GM21825 (cell line): ENCODE results near the gene PYCR2.
"Not testable (repeated sequence)": the region's sequence is repeated elsewhere in the genome, so short reads cannot be mapped to it uniquely, and the experiment has no call there.

Experiments
- ATAC-seq: cut with Tn5 transposase; IDR thresholded peaks from one replicate; pipeline ENCODE4 v1.9.1; 2021; ENCODE audit warnings: mild to moderate bottlenecking, moderate library complexity; ENCODE audit not compliant: unreplicated experiment

The PYCR2 gene

DNA sequence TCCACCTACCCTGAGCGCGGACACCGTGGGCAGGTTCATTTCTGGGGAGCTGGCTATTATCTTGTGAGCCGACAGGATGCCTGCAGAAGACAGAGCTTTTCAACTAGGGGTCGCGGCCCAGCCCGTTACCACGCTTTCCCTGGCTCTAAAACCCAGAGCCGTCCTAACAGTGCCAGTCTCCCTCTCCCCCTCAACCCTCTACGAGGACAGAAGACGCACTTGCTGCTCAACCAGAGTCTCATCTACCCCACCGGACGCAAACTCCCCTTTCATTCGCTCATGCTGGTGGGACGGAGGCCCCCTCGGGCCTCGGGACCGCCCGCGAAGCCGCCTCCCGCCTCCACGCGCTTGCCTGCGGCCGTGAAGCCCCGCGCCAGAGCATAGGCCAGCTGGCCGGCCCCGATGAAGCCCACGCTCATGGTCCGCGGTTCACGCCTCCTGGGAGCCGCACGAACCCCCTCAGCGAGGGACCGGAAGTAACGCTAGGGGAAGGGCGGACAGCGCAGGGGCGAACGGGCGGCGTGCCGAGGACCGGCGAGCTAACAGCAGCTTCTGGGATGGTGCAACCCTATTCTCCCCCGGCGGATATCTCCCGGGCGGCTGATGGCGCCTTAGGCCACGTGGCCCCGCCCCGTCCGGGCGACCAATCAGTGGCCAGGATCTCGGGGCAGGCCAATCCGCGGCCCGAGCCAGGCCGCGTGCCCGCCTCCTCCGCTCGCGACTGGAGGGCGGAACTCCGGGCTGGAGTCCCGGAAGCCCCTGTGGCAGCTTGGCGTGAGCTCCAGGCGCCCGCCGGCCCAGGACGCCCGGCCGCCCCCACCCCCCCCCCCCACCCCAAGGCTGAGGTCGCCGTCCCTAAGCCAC, at the start of gene PYCR2:
Gene PYCR2 (minus strand): TSS at position 559 of the 864 bp plus-strand sequence. CDS start 140 bp downstream, at position 419.
- ATAC-seq, result peak; percentile 99

DNA sequence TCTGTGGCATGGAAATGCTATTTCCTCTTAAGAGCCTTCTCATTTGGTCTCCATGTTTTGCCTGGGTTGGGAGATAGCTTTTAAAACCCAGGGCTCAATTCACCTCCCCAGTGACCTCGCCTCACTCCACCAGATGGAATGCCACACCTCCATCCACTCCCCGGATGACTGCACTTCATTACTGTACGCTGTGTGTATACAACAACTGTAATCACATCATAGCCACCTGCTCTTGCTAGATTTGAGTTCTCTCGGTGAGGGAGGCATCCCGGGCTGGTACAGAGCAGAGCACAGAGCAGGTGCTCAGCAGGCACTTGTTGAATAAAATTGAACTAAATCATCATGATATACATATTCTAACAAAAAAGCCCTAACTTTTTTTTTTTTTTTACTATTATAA, 49.1 kb upstream of the PYCR2 start:
- ATAC-seq, result no peak

DNA sequence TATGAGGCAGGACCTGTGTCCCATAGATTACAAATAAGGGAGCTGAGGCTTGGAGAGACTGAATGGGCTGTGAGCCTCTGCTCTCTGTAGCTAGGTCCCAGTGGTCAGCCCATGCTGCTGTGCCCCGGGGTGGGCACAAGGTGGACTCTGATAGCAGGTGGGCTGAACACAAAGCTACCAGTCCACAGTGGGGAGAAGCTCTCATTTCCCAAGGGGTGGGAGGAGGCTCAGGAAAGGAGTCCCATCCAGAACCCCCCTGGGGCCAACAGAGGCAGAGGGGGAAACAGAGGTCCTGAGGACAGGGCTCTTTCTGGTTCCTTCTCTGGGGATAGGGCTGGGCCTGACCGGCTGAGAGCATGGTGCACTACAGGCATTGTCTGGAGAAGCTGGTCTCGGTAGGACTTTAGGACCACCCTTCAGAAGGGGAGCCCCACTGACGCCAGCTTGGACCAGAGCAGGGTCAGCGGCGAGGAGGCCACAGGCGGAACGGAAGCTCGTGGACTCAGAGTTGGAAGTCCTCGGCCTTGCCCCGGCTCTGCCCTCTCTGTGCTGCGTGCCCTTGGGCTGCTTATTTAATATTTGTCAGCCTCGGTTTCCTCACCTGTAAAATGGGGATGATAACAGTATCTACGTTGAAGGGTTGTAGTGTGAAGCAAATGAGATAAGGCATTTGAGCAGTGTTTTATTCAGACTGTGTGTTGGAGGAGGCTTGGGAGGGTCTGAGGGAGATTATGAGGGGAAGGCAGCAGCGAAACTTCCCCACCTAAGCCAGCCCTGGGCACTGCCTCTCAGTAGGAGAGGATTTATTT, 48.5 kb upstream of the PYCR2 start:
- ATAC-seq, result no peak

DNA sequence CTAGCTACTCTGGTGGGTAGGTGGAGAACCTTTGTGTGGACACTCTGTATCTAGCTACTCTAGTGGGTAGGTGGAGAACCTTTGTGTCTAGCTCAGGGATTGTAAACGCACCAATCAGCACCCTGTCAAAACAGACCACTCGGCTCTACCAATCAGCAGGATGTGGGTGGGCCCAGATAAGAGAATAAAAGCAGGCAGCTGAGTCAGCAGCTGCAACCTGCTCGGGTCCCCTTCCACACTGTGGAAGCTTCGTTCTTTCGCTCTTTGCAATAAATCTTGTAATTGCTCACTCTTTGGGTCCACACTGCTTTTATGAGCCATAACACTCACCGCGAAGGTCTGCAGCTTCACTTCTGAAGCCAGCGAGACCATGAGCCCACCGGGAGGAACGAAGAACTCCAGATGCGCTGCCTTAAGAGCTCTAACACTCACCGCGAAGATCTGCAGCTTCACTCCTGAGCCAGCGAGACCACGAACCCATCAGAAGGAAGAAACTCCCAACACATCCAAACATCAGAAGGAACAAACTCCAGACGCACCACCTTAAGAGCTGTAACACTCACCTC, 46.6 kb upstream of the PYCR2 start:
- ATAC-seq, result not testable (repeated sequence)

DNA sequence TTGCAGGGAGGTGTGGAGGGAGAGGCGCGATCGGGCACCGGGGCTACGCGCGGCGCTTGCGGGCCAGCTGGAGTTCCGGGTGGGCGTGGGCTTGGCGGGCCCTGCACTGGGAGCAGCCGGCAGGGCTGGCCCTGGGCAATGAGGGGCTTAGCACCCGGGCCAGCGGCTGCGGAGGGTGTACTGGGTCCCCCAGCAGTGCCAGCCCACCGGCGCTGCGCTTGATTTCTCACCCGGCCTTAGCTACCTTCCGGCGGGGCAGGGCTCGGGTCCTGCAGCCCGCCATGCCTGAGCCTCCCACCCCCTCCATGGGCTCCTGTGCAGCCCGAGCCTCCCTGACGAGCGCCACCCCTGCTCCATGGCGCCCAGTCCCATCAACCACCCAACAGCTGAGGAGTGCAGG, 45.7 kb upstream of the PYCR2 start:
- not testable (repeated sequence) for ATAC-seq

DNA sequence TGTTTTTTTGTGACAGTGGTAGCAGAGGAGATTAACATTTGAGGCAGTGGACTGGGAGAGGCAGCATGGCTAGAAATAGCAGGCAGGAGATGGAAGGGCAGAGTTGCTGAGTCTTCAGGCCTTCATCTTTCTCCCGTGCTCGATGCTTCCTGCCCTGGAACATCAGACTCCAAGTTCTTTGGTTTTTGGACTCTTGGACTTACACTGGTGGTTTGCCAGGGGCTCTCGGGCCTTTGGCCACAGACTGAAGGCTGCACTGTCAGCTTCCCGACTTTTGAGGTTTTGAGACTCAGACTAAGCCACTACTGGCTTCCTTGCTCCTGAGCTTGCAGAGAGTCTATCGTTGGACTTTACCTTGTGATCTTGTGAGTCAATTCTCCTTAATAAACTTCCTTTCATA, 41.2 kb upstream of the PYCR2 start:
- ATAC-seq, result no peak

DNA sequence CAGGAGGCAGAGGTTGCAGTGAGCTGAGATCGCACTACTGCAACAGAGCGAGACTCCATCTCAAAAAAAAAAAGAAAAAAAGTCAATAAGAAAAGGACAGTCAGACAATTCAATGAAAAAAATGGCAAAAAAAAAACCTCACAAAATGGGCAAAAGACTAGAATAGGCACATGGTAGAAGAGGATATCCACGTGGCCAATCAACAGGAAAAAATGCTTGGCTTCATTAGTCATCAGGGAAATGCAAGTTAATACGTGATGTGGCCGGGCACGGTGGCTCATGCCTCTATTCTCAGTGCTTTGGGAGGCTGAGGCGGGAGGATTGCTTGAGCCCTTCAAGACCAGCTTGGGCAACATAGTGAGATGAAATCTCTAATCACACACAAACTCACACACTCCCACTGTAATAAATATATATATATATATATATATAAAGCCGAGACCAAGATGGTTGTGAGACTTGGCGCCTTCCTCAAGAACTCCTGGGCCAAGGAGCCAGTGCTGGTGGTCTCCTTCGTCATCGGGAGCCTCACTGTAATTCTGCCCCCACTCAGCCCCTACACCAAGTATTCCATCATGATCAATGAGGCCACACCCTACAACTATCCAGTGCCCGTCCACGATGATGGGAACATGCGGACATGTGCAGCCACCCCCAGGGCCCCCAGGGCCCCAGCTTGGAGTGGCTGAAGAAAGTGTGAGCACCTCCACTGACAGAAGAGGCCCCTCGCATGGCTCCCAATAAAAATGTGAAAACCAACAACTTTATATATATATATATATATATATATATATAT, 39.9 kb upstream of the PYCR2 start:
- ATAC-seq, result no peak

DNA sequence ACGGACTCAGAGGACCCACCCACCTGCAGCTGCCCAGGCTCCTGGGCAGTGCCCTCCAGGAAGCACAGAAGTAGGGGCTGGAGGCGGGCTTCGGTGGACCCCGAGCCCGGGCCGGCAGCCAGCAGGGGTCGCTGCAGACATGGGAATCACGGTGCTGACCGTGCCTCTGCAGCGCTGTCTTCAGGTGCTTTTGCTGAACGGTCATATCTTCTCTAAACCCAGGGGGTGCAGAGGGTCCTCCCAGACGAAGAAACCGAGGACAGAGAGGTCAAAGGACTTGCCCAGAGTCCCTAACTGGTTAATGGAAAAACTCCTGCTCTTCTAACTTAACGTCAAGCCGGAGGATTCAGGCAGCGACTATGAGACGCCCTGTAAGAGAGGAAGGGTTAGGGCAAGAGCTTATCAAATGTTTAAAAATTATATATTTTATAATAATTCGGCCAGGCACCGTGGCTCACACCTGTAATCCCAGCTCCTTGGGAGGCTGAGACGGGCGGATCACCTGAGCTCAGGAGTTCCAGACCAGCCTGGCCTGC, 38.5 kb upstream of the PYCR2 start:
- ATAC-seq, result peak; percentile 81

DNA sequence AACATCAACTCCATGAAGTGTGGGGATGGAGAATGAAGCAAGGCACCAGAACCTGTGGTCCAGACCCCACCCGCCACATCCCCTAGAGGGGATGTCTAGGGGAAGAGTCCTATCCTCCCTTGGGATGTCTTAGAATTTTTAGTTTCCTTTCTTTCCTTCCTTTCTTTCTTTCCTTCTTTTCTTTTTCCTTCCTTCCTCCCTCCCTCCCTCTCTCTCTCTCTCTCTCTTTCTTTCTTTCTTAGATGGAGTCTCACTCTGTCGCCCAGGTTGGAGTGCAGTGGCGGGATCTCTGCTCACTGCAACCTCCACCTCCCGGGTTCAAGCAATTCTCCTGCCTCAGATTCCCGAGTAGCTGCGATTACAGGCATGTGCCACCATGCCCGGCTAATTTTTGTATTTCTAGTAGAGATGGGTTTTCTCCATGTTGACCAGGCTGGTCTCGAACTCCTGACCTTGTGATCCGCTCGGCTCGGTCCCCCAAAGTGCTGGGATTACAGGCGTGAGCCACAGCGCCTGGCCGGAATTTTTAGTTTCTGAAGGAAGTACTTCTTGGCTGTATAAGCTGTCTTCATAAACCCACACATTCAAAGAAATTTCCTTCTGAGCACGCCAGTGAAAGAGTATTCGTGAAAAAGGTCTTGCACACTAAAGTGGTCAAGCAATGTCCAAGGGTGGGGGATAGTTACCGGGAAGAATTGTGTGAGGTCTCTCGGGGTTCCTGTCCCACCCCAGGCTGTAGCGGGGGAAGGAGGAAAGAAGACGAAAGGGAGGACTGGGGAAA, 37.8 kb upstream of the PYCR2 start:
- no peak for ATAC-seq

DNA sequence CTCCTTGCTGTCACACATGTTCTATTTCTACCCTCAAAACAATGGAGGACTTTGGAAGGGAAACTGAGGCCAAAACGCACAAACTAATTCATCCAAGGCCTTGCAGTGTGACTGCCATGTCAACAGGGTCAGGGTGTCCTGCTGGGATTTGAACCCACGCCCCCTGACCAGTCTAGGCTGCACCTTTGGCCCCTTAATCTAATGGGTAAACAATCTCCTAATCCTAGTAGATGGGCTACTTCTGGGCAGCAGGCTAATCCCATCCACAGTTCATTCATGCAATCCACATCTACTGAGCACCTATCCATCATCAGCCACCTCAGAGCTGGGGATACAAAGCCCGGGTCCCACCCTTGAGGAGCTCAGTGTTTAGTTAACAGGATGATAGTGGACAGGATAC, 34.0 kb upstream of the PYCR2 start:
- no peak for ATAC-seq

DNA sequence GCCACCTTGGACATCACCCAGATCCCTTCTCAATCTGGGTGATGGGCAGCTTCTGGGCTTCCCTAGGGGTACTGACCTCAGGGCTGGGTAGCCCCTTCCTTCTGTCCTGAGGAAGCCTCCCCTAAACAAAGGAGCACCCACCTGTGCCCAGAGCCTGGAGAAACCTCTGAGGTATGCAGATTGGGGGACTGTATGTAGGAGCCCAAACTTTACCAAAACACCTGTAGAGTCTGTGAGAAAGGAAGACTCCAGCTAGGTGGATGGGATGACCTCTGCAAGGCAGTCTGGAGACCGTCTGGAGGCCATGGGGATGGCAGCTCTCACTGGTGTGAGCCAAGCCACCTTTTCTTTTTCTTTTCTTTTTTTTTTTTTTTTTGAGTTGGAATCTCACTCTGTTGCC, 30.7 kb upstream of the PYCR2 start:
- no peak for ATAC-seq

DNA sequence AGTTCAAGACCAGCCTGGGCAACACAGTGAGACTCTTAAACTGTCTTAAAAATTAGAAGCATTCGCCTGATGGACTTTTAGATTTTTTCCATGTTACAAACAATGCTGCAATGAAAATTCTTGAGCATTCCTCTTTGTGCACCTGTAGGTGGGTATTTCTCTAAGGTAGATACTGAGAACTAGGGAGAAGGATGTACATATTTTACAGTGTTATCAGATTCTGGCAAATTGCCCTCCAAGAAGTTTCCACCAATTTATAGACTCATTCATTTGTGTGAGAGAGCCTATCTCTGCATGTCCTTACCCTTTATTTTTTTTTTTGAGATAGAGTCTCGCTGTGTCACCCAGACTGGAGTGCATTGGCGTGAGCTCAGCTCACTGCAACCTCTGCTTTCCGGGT, 29.3 kb upstream of the PYCR2 start:
- no peak for ATAC-seq

DNA sequence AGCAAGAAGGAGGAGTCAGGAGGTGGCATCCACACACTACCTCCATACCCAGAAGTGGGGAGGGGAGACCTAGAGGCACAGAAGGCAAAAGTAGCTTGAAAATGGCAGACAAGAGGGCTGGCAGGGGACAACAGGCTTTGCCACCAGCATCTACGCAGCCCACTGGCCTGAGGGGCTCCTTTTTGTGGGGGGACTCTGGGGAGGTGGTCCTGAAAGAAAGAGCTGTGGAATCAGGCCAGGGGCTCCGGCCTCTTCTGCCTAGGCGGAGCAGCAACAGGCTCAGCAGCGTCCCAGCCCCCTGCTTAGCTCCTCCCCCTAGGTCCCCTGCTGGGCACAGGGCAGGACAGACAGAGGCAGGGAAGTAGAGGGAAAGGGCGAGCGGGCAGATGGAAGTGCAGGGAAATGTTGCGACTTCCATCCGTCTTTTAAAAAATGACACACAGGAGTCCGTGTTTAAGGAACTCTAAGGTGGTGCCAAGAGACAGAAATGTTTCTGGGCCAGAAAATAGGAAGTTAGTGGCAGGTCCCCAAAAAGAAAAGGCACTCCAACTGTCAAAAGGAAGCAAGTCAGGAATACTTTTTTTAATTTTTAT, 27.0 kb upstream of the PYCR2 start:
- no peak for ATAC-seq

DNA sequence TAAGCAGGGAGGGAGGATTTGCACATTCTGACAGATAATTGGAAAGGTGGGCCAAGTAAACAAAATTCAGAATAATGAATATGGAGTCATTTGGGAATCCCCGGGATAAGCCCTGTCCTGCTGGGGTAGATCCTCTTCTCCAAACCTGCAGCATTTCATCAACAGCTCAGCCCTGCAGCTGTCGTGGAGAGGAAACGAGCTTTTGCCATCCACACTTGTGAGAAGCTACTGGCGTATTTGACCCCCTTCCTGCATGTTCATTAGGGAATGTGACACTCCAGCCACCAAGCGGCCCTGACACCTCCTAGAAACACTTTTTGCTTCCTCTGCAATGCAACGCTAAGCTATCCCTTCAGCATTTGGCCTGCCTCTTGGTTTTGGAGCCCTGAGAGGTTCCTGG, 25.0 kb upstream of the PYCR2 start:
- ATAC-seq, result no peak

DNA sequence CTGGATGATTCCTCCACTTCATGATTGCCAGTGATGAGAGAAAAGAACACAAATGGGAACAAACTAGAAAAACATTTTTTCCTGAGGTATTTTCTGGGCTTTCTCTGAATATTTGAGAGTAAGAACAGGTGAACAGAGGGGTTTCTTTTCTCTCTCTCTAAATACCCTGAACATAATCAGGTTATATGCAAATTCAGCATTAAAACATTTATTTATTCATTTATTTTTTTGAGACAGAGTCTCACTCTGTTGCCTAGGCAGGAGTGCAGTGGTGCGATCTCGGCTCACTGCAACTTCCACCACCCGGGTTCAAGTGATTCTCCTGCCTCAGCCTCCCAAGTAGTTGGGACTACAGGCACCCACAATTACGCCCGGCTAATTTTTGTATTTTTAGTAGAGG, 22.8 kb upstream of the PYCR2 start:
- no peak for ATAC-seq

DNA sequence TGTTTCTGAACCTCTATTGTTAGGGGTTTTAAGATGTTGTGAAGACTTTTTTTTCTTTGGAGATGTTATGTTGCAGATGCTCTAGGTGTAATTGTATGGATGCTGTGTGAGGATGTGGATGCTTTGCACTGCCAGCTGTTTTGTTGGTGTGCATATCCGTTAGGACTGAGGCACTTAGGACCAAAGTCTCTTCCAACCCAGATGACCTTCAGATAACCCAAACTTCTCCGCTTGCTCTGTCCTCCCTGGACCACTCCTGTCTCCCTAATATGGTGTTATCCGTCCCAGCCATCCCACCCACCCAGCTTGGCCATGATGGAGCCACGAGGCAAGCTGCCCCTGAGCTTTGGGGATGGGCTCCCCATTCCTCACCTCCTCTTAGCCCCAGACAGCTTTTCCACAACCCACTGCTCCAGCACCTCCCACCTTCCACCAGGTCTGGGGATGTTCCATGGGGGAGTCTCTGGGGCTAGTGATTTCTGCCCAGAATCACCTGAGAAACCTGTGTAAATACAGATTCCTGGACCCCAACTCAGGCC, 22.1 kb upstream of the PYCR2 start:
- no peak for ATAC-seq

DNA sequence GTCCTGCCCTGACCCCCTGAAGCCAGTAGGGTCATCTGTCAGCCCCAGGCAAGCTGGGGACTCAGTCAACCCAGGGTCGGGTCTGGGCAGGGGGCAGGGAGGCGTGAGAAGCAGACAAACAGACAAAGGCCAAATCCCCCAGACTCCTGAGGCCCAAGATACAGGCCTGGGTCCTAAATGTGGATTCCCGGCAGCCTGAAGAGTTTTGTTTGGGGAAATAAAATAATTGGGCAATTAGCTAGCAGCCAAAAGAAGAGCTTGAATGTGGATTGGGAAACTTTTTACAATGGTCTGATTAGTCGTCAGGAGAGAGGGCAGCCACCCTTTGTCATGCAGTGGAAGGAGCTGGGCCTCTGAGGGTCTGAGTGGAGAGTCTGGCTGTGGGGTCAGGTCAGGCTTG, 21.5 kb upstream of the PYCR2 start:
- ATAC-seq, result no peak

DNA sequence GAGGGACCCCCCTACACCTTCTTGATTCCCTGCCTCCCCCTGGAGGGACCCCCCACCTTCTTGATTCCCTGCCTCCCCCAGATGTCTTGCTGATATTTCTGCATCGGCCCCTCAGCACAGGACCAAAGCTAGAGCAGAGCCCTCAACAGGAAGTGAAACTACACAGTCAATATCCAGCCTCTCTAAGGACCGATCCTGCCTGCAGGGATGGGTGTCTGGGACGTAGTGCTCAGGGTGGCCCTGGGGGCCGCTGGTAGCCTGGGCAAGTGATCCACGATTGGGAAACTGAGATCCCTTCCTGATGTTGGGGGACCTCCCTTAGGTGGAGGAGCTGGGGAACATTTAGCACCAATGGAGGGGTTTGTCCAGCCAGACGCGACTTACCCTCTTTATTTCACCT, 20.9 kb upstream of the PYCR2 start:
- peak; percentile 64 for ATAC-seq

DNA sequence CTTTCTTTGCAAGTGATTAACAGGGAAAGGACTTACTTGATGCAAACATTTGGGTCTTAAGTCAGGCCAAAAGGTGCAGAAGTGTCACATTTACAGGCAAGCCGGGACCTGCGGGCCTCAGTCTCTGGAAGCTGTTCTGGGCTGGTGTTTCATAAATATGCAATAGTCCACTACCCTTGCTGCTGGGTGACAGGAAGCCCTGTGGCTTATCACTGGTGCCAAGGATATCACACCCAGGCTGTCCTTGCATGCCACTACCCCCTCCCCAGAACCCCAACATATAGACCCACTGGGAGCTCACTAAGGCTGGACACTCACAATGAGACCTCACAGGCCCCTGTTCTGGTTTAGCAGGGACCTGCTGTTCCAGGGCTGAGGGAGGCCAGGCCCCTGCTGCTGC, 20.3 kb upstream of the PYCR2 start:
- no peak for ATAC-seq
